Measurements from ENCODE around the gene VPS11.

GRCh38 chr11:119055901-119056300 lies 11.7 kb upstream of the VPS11 start:
- no peak for TF ChIP-seq CTCF (IDR thresholded peaks at IDR 0.05)
- no peak for TF ChIP-seq POLR2A (IDR thresholded peaks at IDR 0.05)
